H1 (cell line): ENCODE data around the gene MRPS15. TPM values are rescaled to one million over a fixed set of nuclear protein-coding genes. Genes with fewer than 3 reads are reported as not detected.

Source experiments
- CTCF ChIA-PET: fragments of 300-600 bp; sonication (Branson Sonifier 250); formaldehyde crosslinking; loops from one replicate; lab custom pipeline; 2021; ENCODE audit not compliant: partially characterized antibody; lab: Charles Lee
- POLR2A ChIA-PET: fragments of 300-600 bp; sonication (Branson Sonifier 250); formaldehyde crosslinking; loops from one replicate; lab custom pipeline; 2021; ENCODE audit warnings: inconsistent platforms; ENCODE audit not compliant: partially characterized antibody; lab: Charles Lee
- DNase-seq, 2 experiments: peaks; one replicate each; pipeline versions ENCODE4 v3.0.0 to v3.0.0-alpha.2; 2010 to 2022; ENCODE audit warnings: low spot score in 2 of 2, low read depth in 1 of 2, mixed read lengths in 1 of 2
- FAIRE-seq: peaks from 2 replicates; lab custom pipeline; 2011; peaks lifted over from hg19 to GRCh38; lab: Jason Lieb, UNC
- H2AFZ ChIP-seq: 2 replicates; pipeline ENCODE4 v1.8.1; 2012; ENCODE audit warnings: low read length, inconsistent platforms
- H2AK5ac ChIP-seq: 2 replicates; pipeline ENCODE4 v1.6.1; 2013; ENCODE audit warnings: low read depth, low read length
- H2BK120ac ChIP-seq: replicated peaks from 2 replicates; pipeline ENCODE3; 2013; ENCODE audit warnings: low read depth, low read length, inconsistent platforms
- H2BK12ac ChIP-seq: 2 replicates; pipeline ENCODE4 v1.6.1; 2013; ENCODE audit warnings: low read depth, low read length
- H2BK15ac ChIP-seq: 2 replicates; pipeline ENCODE4 v1.6.1; 2013; ENCODE audit warnings: low read length
- H2BK20ac ChIP-seq: 2 replicates; pipeline ENCODE4 v1.6.1; 2013; ENCODE audit warnings: low read length
- H2BK5ac ChIP-seq: 2 replicates; pipeline ENCODE4 v1.6.1; 2013; ENCODE audit warnings: low read depth, low read length
- H3K14ac ChIP-seq: 2 replicates; pipeline ENCODE4 v1.6.1; 2013; ENCODE audit warnings: inconsistent platforms; ENCODE audit not compliant: insufficient read length
- H3K18ac ChIP-seq: 2 replicates; pipeline ENCODE4 v1.6.1; 2013; ENCODE audit warnings: low read length; ENCODE audit errors: extremely low read depth
- H3K23ac ChIP-seq: 2 replicates; pipeline ENCODE4 v1.6.1; 2013; ENCODE audit warnings: inconsistent platforms; ENCODE audit not compliant: insufficient read length
- H3K23me2 ChIP-seq: 2 replicates; pipeline ENCODE4 v1.6.1; 2013; ENCODE audit warnings: low read depth, low read length
- H3K27ac ChIP-seq: 2 replicates; pipeline ENCODE4 v1.6.1; 2011; ENCODE audit warnings: low read depth, low read length, inconsistent platforms
- H3K27me3 ChIP-seq, 4 experiments: replicated peaks in 1 of 4; 1 replicate in 1 of 4; 2 replicates in 3 of 4; pipeline versions ENCODE4 v1.6.1 to v1.8.1; 2011 to 2013; ENCODE audit warnings: low read length in 3 of 4, mild to moderate bottlenecking in 3 of 4, inconsistent platforms in 2 of 4, mixed read lengths in 2 of 4, moderate library complexity in 1 of 4; ENCODE audit not compliant: control insufficient read depth in 3 of 4, insufficient read depth in 3 of 4; ENCODE audit errors: extremely low read depth in 1 of 4
- H3K36me3 ChIP-seq, 4 experiments: 2 replicates each; pipeline versions ENCODE4 v1.6.1 to v1.8.1; 2011 to 2013; ENCODE audit warnings: mild to moderate bottlenecking in 4 of 4, low read length in 3 of 4, moderate library complexity in 2 of 4, control low read depth in 1 of 4, inconsistent platforms in 1 of 4; ENCODE audit not compliant: insufficient read depth in 4 of 4, control insufficient read depth in 2 of 4
- H3K4ac ChIP-seq: replicated peaks from 2 replicates; pipeline ENCODE3; 2013; ENCODE audit warnings: low read length, low read depth, mixed read lengths, inconsistent platforms; ENCODE audit not compliant: insufficient read length
- H3K4me1 ChIP-seq, 4 experiments: replicated peaks in 1 of 4; 1 replicate in 1 of 4; 2 replicates in 3 of 4; pipeline versions ENCODE4 v1.6.1 to v1.8.1; 2011 to 2013; ENCODE audit warnings: low read length in 3 of 4, inconsistent platforms in 2 of 4, mixed read lengths in 1 of 4; ENCODE audit not compliant: insufficient read depth in 4 of 4, control insufficient read depth in 3 of 4
- H3K4me2 ChIP-seq, 2 experiments: 2 replicates each; pipeline versions ENCODE4 v1.6.1 to v1.8.1; 2011 to 2013; ENCODE audit warnings: low read depth in 2 of 2, low read length in 2 of 2, control low read depth in 1 of 2, inconsistent platforms in 1 of 2, mild to moderate bottlenecking in 1 of 2; ENCODE audit not compliant: insufficient read depth in 1 of 2
- H3K4me3 ChIP-seq, 4 experiments: fragments of 200-600, 300-600 bp in 1 of 4; sonication (generic), shearing (Covaris generic), sonication (Bioruptor Twin) in 1 of 4; 2 replicates each; pipeline versions ENCODE4 v1.5.1 to v1.8.1; 2011 to 2016; ENCODE audit warnings: low read length in 4 of 4, low read depth in 3 of 4, control low read depth in 2 of 4, inconsistent platforms in 2 of 4, mild to moderate bottlenecking in 2 of 4, mixed read lengths in 1 of 4, moderate library complexity in 1 of 4; ENCODE audit not compliant: insufficient read depth in 2 of 4; ENCODE audit errors: extremely low read depth in 1 of 4
- H3K56ac ChIP-seq: replicated peaks from 2 replicates; pipeline ENCODE3; 2013; ENCODE audit warnings: low read depth, mild to moderate bottlenecking, mixed read lengths, low read length, inconsistent platforms; ENCODE audit not compliant: insufficient read length
- H3K79me1 ChIP-seq: 2 replicates; pipeline ENCODE4 v1.6.1; 2013; ENCODE audit warnings: low read depth, low read length, control low read depth
- H3K79me2 ChIP-seq, 2 experiments: 2 replicates each; pipeline versions ENCODE4 v1.6.1 to v1.8.1; 2012 to 2013; ENCODE audit warnings: low read length in 2 of 2, mild to moderate bottlenecking in 2 of 2, inconsistent platforms in 1 of 2; ENCODE audit not compliant: insufficient read depth in 2 of 2, control insufficient read depth in 1 of 2
- H3K9ac ChIP-seq, 4 experiments: replicated peaks in 1 of 4; 1 replicate in 1 of 4; 2 replicates in 3 of 4; pipeline versions ENCODE4 v1.6.1 to v1.8.1; 2011 to 2013; ENCODE audit warnings: low read depth in 3 of 4, low read length in 3 of 4, control low read depth in 2 of 4, mild to moderate bottlenecking in 2 of 4, moderate library complexity in 2 of 4, inconsistent platforms in 1 of 4; ENCODE audit errors: extremely low read depth in 1 of 4
- H3K9me3 ChIP-seq, 2 experiments: 2 replicates each; pipeline versions ENCODE4 v1.6.1 to v1.8.1; 2012 to 2013; ENCODE audit warnings: mild to moderate bottlenecking in 2 of 2, moderate library complexity in 2 of 2, control low read depth in 1 of 2, inconsistent platforms in 1 of 2, low read depth in 1 of 2, low read length in 1 of 2, mixed read lengths in 1 of 2; ENCODE audit not compliant: insufficient read depth in 2 of 2
- H4K20me1 ChIP-seq, 2 experiments: replicated peaks in 1 of 2; 2 replicates each; pipeline versions ENCODE3 to v1.8.1; 2011 to 2013; ENCODE audit warnings: inconsistent platforms in 2 of 2, low read length in 2 of 2, mild to moderate bottlenecking in 1 of 2; ENCODE audit not compliant: insufficient read depth in 2 of 2, control insufficient read depth in 1 of 2
- H4K5ac ChIP-seq: 2 replicates; pipeline ENCODE4 v1.6.1; 2013; ENCODE audit warnings: low read length, low read depth, mixed read lengths, inconsistent platforms; ENCODE audit not compliant: insufficient read length
- H4K8ac ChIP-seq: 2 replicates; pipeline ENCODE4 v1.8.0; 2013; ENCODE audit warnings: mild to moderate bottlenecking, moderate library complexity, low read length, inconsistent platforms; ENCODE audit not compliant: insufficient read depth; ENCODE audit errors: extremely low read depth
- H4K91ac ChIP-seq: replicated peaks from 2 replicates; pipeline ENCODE3; 2013; ENCODE audit warnings: low read length, mixed read lengths, inconsistent platforms; ENCODE audit not compliant: insufficient read length
- CEBPB ChIP-seq: IDR thresholded peaks from 2 replicates; pipeline ENCODE4 v1.6.1; 2012; ENCODE audit warnings: low read depth, low read length
- HDAC6 ChIP-seq: IDR thresholded peaks from one replicate; pipeline ENCODE4 v1.7.1; 2012; ENCODE audit warnings: low read depth, mild to moderate bottlenecking, inconsistent platforms, low read length, moderate library complexity
- JUND ChIP-seq: IDR thresholded peaks from 2 replicates; pipeline ENCODE4 v1.6.1; 2011; ENCODE audit warnings: mild to moderate bottlenecking, improper control_type of control experiment, low read length
- KDM1A ChIP-seq: fragments of 200-600, 300-600 bp; sonication (generic); IDR thresholded peaks from 2 replicates; pipeline ENCODE4 v1.7.1; 2016; ENCODE audit warnings: mild to moderate bottlenecking, low read length, borderline replicate concordance
- POU5F1 ChIP-seq: IDR thresholded peaks from 2 replicates; pipeline ENCODE4 v1.6.1; 2011; ENCODE audit warnings: low read depth, mild to moderate bottlenecking, low read length, moderate library complexity
- YY1 ChIP-seq: IDR thresholded peaks from 2 replicates; pipeline ENCODE4 v1.6.1; 2011; ENCODE audit warnings: low read depth, mild to moderate bottlenecking, low read length
- WGBS, 2 experiments: shearing (Covaris generic) in 1 of 2; methylation state at CpG; one replicate each; pipeline versions ENCODE4 v1.1.6 to v1.1.7; 2013 to 2015; ENCODE audit warnings: low lambda C conversion rate in 2 of 2, mixed read lengths in 2 of 2, inconsistent platforms in 1 of 2, low coverage in 1 of 2, missing lambda C conversion rate in 1 of 2; ENCODE audit not compliant: insufficient replicate concordance in 2 of 2, insufficient coverage in 1 of 2, insufficient read length in 1 of 2; ENCODE audit errors: extremely low coverage in 1 of 2, missing lambda C conversion rate in 1 of 2; 5-methylcytosine and 5-hydroxymethylcytosine counted together
- polyA plus RNA-seq, 7 experiments: library from polyadenylated mRNA; depleted of rRNA in 3 of 7; stranded (reverse) in 5 of 7; unstranded in 2 of 7; fragments of >200 nt in 5 of 7; fragments of 200-250 nt in 2 of 7; gene quantifications; 1 replicate in 5 of 7; 2 replicates in 1 of 7; 4 replicates in 1 of 7; pipeline versions ENCODE4 v1.2.1 to v1.2.3, GENCODE V29; 2011 to 2013; ENCODE audit warnings: missing spikeins in 2 of 7, mixed read lengths in 2 of 7
- total RNA-seq: library from RNA; stranded (reverse); fragmentation: NEBNext Ultra II Directional; extraction: Animal tissue kit (Norgen Biotek cat#: 25700); gene quantifications from 2 replicates; pipeline ENCODE4 v1.2.1, GENCODE V29; 2021
- TF ChIP-seq, protein P1 (sequence below): IDR thresholded peaks from 2 replicates; pipeline ENCODE4 v1.6.1; 2012; ENCODE audit warnings: low read length, inconsistent platforms
- TF ChIP-seq, protein P2 (sequence below): IDR thresholded peaks from 2 replicates; pipeline ENCODE4 v1.6.1; 2011; ENCODE audit warnings: low read length, improper control_type of control experiment

The MRPS15 gene
- total and polyA plus RNA-seq, 2 of the 8 experiments (the other 6 are each of a cell fraction or from before 2014, with no cell fraction given): 53.6 to 129 TPM

DNA sequence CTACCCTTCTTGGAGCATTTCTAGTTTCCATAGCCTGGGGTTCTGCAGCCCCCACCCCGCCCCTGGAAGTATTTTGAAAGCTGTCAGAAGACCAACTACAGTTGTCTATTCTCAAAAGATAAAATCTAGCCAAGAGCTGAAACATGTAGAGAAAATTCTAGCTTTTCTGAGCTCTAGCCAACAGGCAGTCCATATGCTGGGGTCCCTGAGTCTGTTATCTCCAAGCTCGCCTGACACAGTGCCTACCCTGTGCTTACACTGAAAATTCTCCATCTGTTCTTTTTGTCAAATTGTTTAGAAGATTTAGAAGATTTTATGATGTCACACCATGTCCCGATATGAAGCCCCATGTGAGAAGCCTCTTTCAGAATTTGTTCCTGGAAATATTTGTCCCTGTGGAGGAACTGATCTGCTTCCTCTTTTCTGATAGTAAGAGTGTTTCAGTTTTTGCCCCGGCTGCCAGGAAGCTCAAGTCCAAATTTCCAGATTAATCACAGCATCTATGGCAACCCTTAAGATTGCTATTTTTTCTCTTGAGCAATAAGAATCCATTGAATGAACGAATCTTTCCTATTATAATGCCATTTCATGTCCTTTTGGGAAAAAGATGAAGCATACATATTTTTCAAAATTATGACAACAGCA lies 42.2 kb upstream of the MRPS15 start:
- CTCF ChIA-PET: interaction anchor here (0.8 to 4.0 kb wide), 6 partner anchors 10 to 837 kb away, joined by 3 to 34 read pairs (median 4); no protein-coding TSS in a partner anchor
- H2AFZ ChIP-seq: no peak overlapping the region
- no peak overlapping the region for H3K4me2 ChIP-seq
- H3K27ac ChIP-seq: no peak overlapping the region
- H2BK12ac ChIP-seq: no peak overlapping the region
- no peak overlapping the region for H4K8ac ChIP-seq
- H3K79me1 ChIP-seq: no peaks in the 10 kb centered on the region
- H3K4ac ChIP-seq: no peak overlapping the region
- 86% methylated on average over 5 of the region's 5 CpGs; no CpG with 5 or more reads in 1 of the 2 experiments for WGBS, 2 experiments
- H3K23ac ChIP-seq: no peak overlapping the region
- POLR2A ChIA-PET: no interaction called here
- FAIRE-seq (no peak), DNase-seq (no peak)
- no peak overlapping the region for H4K91ac ChIP-seq
- H3K4me1 ChIP-seq: no peaks in the 10 kb centered on the region; a peak in 1 of 7 replicates
- H3K18ac ChIP-seq: no peak overlapping the region
- no peak overlapping the region for H3K56ac ChIP-seq
- no peaks in the 10 kb centered on the region for H3K27me3 ChIP-seq
- no peaks in the 10 kb centered on the region for H3K23me2 ChIP-seq
- H3K9me3 ChIP-seq: no peaks in the 10 kb centered on the region
- H2BK15ac ChIP-seq: no peak overlapping the region
- H3K4me3 ChIP-seq: no peak overlapping the region
- H3K36me3 ChIP-seq: no peaks in the 10 kb centered on the region
- H2AK5ac ChIP-seq: no peak overlapping the region
- no peaks in the 10 kb centered on the region for H3K79me2 ChIP-seq
- no peaks in the 10 kb centered on the region for H4K20me1 ChIP-seq
- no peak overlapping the region for H2BK20ac ChIP-seq
- no peak overlapping the region for H4K5ac ChIP-seq
- H2BK5ac ChIP-seq: no peak overlapping the region
- H3K9ac ChIP-seq: no peak overlapping the region
- H2BK120ac ChIP-seq: no peak overlapping the region
- no peak overlapping the region for H3K14ac ChIP-seq
- TF ChIP-seq, protein P1, sequence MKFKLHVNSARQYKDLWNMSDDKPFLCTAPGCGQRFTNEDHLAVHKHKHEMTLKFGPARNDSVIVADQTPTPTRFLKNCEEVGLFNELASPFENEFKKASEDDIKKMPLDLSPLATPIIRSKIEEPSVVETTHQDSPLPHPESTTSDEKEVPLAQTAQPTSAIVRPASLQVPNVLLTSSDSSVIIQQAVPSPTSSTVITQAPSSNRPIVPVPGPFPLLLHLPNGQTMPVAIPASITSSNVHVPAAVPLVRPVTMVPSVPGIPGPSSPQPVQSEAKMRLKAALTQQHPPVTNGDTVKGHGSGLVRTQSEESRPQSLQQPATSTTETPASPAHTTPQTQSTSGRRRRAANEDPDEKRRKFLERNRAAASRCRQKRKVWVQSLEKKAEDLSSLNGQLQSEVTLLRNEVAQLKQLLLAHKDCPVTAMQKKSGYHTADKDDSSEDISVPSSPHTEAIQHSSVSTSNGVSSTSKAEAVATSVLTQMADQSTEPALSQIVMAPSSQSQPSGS: no peak
- TF ChIP-seq CEBPB (no peak), YY1 (no peak), POU5F1 (no peak), JUND (no peak), KDM1A (no peak), HDAC6 (no peak)
- TF ChIP-seq, protein P2, sequence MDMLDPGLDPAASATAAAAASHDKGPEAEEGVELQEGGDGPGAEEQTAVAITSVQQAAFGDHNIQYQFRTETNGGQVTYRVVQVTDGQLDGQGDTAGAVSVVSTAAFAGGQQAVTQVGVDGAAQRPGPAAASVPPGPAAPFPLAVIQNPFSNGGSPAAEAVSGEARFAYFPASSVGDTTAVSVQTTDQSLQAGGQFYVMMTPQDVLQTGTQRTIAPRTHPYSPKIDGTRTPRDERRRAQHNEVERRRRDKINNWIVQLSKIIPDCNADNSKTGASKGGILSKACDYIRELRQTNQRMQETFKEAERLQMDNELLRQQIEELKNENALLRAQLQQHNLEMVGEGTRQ: no peak
